Measurements from ENCODE around the gene TFCP2.

The TFCP2 gene

DNA sequence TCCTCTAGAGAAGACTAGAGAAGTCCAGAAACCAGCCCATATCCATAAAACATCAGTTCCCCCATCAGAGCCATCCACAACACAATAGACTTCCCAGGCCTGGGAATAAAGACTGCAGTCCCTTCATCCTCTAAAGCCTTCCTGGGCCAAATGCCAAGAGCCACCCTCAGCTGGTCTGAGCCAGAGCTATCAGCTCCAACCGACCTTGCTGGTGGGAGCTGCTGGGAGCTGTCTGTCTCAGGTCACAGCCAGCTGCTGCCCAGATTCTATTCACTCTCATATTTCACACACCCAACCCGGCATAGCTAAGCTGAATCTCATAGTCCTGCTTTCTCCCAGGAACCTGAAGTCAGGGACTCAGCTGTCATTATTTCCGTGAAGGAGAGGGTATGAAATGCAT is 10.9 kb upstream of the TFCP2 start:
- H3K79me2 ChIP-seq (ENCODE audit: low read length), result no peaks in the 10 kb centered on the region
- no peaks in the 10 kb centered on the region for H3K27me3 ChIP-seq (ENCODE audit: low read depth, low read length)
- H3K4me3 ChIP-seq (ENCODE audit: low read length), result no peak overlapping the region
- H3K9ac ChIP-seq (ENCODE audit: low read length), result no peak overlapping the region
- H4K20me1 ChIP-seq (ENCODE audit: insufficient read depth, low read length), result no peaks in the 10 kb centered on the region
- no peak overlapping the region for H3K4me2 ChIP-seq (ENCODE audit: low read length)
- no peaks in the 10 kb centered on the region for H3K36me3 ChIP-seq (replicated peaks; ENCODE audit: low read depth, low read length)
- no peak overlapping the region for H2AFZ ChIP-seq (ENCODE audit: low read depth, low read length)
- TF ChIP-seq EZH2phosphoT487 (IDR thresholded peaks at IDR 0.05; ENCODE audit: low read depth), result no peak
- TF ChIP-seq, protein P1, sequence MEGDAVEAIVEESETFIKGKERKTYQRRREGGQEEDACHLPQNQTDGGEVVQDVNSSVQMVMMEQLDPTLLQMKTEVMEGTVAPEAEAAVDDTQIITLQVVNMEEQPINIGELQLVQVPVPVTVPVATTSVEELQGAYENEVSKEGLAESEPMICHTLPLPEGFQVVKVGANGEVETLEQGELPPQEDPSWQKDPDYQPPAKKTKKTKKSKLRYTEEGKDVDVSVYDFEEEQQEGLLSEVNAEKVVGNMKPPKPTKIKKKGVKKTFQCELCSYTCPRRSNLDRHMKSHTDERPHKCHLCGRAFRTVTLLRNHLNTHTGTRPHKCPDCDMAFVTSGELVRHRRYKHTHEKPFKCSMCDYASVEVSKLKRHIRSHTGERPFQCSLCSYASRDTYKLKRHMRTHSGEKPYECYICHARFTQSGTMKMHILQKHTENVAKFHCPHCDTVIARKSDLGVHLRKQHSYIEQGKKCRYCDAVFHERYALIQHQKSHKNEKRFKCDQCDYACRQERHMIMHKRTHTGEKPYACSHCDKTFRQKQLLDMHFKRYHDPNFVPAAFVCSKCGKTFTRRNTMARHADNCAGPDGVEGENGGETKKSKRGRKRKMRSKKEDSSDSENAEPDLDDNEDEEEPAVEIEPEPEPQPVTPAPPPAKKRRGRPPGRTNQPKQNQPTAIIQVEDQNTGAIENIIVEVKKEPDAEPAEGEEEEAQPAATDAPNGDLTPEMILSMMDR (IDR thresholded peaks at IDR 0.05; ENCODE audit: low read depth, low read length), result no peak
- H3K9me3 ChIP-seq (ENCODE audit: insufficient read depth, low read length), result no peaks in the 10 kb centered on the region
- peaks cover 14% of the 10 kb centered on the region for H3K4me1 ChIP-seq (ENCODE audit: low read length)
- no peak overlapping the region for H3K27ac ChIP-seq (ENCODE audit: low read length)

DNA sequence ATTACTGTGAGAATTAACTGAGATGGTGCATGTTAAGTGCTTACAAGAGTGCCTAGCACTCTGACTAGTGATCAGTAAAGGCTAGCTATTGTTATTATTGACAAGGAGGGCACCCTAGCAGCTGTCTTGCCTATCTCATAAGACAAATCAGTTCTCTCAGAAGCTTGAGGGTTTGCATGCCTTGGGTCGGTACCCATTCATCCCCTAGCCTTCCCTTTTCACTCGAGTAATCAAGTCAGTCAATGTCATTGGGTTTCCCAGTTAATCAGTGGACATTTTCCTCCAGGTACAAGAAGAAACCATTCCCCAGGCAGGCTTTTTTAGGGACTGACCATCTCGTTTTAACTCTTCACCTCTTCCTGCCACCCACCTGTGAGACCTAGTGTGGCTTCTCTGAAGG is 10.4 kb upstream of the TFCP2 start:
- no peaks in the 10 kb centered on the region for H3K79me2 ChIP-seq (ENCODE audit: low read length)
- no peaks in the 10 kb centered on the region for H4K20me1 ChIP-seq (ENCODE audit: insufficient read depth, low read length)
- no peaks in the 10 kb centered on the region for H3K9me3 ChIP-seq (ENCODE audit: insufficient read depth, low read length)
- H3K27ac ChIP-seq (ENCODE audit: low read length), result no peak overlapping the region
- H2AFZ ChIP-seq (ENCODE audit: low read depth, low read length), result no peak overlapping the region
- peaks cover 9% of the 10 kb centered on the region for H3K4me1 ChIP-seq (ENCODE audit: low read length)
- no peaks in the 10 kb centered on the region for H3K36me3 ChIP-seq (replicated peaks; ENCODE audit: low read depth, low read length)
- H3K27me3 ChIP-seq (ENCODE audit: low read depth, low read length), result no peaks in the 10 kb centered on the region
- no peak overlapping the region for H3K4me2 ChIP-seq (ENCODE audit: low read length)
- H3K4me3 ChIP-seq (ENCODE audit: low read length), result no peak overlapping the region
- no peak overlapping the region for H3K9ac ChIP-seq (ENCODE audit: low read length)
- no peak for TF ChIP-seq EZH2phosphoT487 (IDR thresholded peaks at IDR 0.05; ENCODE audit: low read depth)
- TF ChIP-seq, protein P1 (IDR thresholded peaks at IDR 0.05; ENCODE audit: low read depth, low read length), result no peak

- Histone ChIP-seq H3K4me2 (ENCODE audit: low read length) (no peak overlapping the region), H3K79me2 (ENCODE audit: low read length) (no peaks in the 10 kb centered on the region), H2AFZ (ENCODE audit: low read depth, low read length) (no peak overlapping the region), H3K9me3 (ENCODE audit: insufficient read depth, low read length) (no peaks in the 10 kb centered on the region), H4K20me1 (ENCODE audit: insufficient read depth, low read length) (no peaks in the 10 kb centered on the region), H3K27ac (ENCODE audit: low read length) (no peak overlapping the region), H3K9ac (ENCODE audit: low read length) (no peak overlapping the region), H3K4me3 (ENCODE audit: low read length) (no peak overlapping the region), H3K27me3 (ENCODE audit: low read depth, low read length) (no peaks in the 10 kb centered on the region), H3K36me3 (replicated peaks; ENCODE audit: low read depth, low read length) (no peaks in the 10 kb centered on the region), H3K4me1 (ENCODE audit: low read length) (no peaks in the 10 kb centered on the region)
- no peak for TF ChIP-seq EZH2phosphoT487 (IDR thresholded peaks at IDR 0.05; ENCODE audit: low read depth)
- TF ChIP-seq, protein P1 (IDR thresholded peaks at IDR 0.05; ENCODE audit: low read depth, low read length), result no peak
Observed at GRCh38 chr12:51181558-51181957, 8.6 kb upstream of the TFCP2 start.

DNA sequence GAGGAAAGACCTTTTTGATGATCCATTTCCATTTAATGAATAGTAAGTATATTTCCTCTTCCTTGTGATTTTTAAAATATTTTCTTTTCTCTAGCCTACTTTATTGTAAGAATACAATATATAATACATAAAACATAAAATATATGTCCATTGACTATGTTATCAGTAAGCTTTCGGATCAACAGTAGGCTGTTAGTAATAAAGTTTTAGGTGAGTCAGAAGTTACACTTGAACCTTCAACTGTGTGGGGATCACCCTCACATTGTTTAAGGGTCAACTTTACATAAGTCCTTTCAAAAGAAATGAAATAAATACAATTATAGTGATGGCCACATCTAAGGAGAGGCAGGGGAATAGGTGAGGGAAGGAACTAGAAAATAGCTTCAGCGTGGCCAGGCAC is 5.0 kb upstream of the TFCP2 start:
- Histone ChIP-seq H3K4me3 (ENCODE audit: low read length) (no peak overlapping the region), H3K9me3 (ENCODE audit: insufficient read depth, low read length) (no peaks in the 10 kb centered on the region), H3K27me3 (ENCODE audit: low read depth, low read length) (no peaks in the 10 kb centered on the region), H2AFZ (ENCODE audit: low read depth, low read length) (no peak overlapping the region), H3K9ac (ENCODE audit: low read length) (no peak overlapping the region), H3K79me2 (ENCODE audit: low read length) (peaks cover under 1% of the 10 kb centered on the region; the same call in 1 of the 2 replicates), H3K36me3 (replicated peaks; ENCODE audit: low read depth, low read length) (no peaks in the 10 kb centered on the region), H4K20me1 (ENCODE audit: insufficient read depth, low read length) (no peaks in the 10 kb centered on the region), H3K27ac (ENCODE audit: low read length) (no peak overlapping the region), H3K4me1 (ENCODE audit: low read length) (no peaks in the 10 kb centered on the region), H3K4me2 (ENCODE audit: low read length) (no peak overlapping the region)
- no peak for TF ChIP-seq EZH2phosphoT487 (IDR thresholded peaks at IDR 0.05; ENCODE audit: low read depth)
- TF ChIP-seq, protein P1 (IDR thresholded peaks at IDR 0.05; ENCODE audit: low read depth, low read length), result no peak
